ENCODE data around the gene GDPGP1.

The GDPGP1 gene

GRCh38 chr15:90205050-90205848, 28.8 kb upstream of the GDPGP1 start:
- DNase-seq: no peak

- no peak for DNase-seq
Observed at GRCh38 chr15:90205886-90206285, 28.1 kb upstream of the GDPGP1 start.

- DNase-seq: no peak
Observed at GRCh38 chr15:90207252-90207651, 26.8 kb upstream of the GDPGP1 start.

DNA sequence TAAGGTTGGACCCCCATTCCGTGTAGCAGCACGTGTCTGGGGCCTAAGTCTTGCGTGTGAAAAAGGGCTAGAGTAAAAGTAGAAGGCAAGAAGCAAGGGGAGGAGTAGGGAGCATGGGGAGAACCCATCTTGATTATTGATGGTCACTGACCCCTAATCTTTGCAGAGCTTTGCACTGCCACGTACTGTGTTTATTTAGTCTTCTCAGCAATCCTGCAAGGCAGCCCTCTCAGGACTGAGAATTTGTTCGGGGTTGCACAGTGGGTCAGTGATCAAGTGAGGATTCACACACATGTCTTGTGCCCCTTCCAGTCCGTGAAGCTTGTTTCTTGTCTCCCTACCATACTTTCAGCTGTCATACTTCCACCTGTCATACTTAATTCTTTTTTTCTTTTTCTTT, 25.7 kb upstream of the GDPGP1 start:
- DNase-seq: no peak

GRCh38 chr15:90209591-90209990, 24.4 kb upstream of the GDPGP1 start:
- DNase-seq: peak; percentile 42 to 54

DNA sequence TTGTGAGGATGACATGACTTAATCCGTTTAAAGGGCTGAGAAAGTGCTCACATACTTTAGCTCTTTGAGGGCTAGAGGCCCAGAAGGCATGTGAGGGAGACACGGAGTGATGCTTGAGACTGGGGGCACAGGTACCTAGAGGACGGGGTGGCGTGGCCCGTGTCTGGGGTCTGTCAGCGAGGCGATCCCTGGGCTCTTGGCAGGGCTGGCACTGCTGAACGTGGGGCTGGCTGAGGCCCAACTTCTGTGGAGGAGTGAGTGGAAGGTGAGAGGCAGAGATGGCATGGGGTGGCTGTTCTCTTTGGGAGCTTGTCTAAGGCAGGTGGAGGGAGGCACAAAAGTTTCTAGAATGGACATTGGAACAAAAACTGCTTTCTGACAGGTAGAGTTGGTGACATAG, 23.4 kb upstream of the GDPGP1 start:
- no peak for DNase-seq

DNA sequence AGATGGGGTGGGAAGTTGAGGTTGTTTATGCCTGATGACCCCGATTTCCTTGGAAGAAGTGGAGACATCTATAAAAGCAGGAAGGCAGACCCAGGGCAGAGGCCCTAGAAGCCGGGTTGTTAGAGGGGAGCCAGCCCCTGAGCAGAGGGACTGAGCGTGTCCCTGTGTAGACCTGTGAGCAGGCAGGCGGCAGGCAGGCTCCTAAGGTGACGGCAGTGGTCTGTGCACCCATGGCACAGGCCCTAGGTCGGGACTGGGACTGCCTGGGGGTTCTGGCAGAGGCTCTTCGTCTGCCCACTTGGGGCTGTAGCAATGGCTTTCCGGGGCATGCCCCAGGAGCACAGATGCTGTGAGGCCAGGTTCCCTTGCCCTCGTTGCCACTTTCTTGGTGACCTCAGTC, 23.0 kb upstream of the GDPGP1 start:
- DNase-seq: no peak

GRCh38 chr15:90211440-90212143, 22.4 kb upstream of the GDPGP1 start:
- DNase-seq: no peak

DNA sequence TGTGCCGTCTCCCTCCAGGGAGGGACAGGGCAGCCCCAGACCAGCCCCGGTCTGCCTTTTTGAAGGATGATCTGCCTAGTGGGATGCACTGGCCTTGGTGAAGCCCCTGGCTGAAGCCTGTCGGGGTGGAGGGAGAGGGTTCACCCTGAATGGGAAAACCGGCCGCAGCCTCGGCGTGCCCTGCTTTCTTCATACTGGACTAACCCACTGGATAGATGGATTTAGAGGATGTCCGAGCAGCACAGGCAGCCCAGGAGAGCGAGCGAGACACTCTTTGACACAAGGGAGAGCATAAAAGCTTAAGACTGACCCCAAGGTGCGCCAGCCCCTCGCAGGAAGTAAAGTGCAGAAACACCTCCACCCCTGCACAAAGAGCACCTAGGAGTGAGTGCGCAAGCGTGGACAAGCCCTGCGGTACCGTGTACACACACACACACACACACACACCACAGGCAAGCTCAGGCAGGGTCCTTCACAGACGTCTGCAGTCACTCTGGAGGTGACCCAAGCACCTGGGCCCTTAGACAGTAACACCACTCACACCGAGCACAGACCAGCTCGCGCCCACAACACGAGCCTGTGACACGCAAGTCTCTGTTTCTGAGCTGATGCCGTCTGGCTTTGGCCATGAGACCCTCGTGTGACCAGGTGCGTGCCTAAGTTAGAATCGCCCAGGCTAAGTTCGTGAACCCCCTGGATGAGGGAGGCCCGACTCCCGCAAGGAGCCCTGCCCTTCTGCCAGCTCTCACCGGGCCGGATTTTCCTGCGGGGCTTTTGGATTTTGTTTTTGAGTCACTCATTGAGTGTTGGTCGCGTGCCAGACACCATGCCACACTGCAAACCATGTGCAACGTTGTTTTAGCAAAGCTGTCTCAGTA, 21.5 kb upstream of the GDPGP1 start:
- no peak for DNase-seq

- no peak for DNase-seq
Observed at GRCh38 chr15:90213122-90213817, 20.7 kb upstream of the GDPGP1 start.

DNA sequence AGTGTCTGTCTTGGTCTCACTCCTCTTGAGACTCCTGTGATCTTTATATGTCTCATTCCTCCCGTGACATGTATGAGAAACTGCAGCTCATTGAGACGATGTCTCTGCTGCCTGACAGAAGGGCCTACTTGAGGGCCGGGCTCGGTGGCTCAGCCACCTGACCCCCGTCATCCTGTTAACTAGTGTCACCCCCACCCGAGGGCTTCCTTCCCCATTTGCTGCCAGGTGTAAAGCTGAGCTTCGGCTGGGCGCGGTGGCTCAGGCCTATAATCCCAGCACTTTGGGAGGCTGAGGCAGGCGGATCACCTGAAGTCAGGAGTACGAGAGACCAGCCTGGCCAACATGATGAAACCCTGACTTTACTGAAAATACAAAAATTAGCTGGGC, 20.2 kb upstream of the GDPGP1 start:
- DNase-seq: no peak

GRCh38 chr15:90214553-90215196, 19.3 kb upstream of the GDPGP1 start:
- DNase-seq: no peak

- DNase-seq: no peak
Observed at GRCh38 chr15:90217671-90218394, 16.2 kb upstream of the GDPGP1 start.

DNA sequence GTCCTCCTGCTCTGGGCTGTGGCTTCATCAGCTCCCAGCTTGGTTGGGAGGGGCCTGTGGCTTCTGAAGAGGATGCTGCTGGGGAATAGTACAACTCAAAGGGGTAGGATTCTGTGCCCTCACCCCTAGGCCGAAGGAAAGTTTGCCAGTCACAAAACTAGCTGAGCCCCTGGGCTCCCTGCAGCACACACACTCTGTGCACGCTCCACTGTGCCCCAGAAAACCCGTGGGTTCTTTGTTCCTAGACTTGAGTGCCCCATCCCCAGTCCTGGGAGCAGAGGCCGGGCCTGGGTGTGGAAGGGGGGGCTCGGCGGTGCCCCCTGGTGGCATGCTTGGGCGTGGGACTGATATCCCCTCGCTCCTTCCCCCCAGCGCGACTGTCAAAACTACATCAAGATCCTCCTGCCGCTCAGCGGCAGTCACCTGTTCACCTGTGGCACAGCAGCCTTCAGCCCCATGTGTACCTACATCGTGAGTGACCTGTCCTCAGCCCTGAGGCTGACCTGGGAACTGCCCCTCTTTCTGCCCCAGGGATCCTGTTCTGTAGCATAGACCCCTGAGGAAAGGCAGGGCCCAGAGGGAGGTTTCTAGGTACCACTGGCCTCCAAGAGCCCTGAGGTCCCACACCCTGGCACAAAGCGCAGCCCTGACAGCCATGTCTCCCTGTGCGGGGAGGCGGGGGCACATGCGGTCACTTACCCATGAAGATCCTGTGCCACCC, 14.4 kb upstream of the GDPGP1 start:
- peak; percentile 76 to 77 for DNase-seq

DNA sequence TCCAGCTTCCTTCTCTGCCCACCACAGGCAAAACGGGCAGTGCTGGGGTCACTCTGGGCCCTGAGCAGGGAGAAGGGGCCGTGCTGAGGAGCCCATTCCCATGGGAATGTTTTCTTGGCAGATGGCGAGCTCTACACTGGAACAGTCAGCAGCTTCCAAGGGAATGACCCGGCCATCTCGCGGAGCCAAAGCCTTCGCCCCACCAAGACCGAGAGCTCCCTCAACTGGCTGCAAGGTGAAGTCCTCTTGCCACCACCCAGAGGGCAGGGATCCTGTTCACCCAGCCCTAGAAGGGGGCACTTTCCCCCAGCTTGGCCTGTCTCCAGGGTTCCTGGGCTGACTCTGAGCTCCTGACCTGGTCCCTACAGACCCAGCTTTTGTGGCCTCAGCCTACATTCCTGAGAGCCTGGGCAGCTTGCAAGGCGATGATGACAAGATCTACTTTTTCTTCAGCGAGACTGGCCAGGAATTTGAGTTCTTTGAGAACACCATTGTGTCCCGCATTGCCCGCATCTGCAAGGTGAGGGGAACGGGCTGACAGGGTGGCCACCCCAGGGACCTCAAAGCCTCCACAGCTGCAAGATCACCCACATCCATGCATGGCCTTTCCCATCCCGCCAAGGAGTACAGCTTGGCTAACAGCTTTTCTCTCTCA, 12.6 kb upstream of the GDPGP1 start:
- DNase-seq: peak; percentile 45 to 55

GRCh38 chr15:90222547-90222946, 11.5 kb upstream of the GDPGP1 start:
- no peak for DNase-seq

DNA sequence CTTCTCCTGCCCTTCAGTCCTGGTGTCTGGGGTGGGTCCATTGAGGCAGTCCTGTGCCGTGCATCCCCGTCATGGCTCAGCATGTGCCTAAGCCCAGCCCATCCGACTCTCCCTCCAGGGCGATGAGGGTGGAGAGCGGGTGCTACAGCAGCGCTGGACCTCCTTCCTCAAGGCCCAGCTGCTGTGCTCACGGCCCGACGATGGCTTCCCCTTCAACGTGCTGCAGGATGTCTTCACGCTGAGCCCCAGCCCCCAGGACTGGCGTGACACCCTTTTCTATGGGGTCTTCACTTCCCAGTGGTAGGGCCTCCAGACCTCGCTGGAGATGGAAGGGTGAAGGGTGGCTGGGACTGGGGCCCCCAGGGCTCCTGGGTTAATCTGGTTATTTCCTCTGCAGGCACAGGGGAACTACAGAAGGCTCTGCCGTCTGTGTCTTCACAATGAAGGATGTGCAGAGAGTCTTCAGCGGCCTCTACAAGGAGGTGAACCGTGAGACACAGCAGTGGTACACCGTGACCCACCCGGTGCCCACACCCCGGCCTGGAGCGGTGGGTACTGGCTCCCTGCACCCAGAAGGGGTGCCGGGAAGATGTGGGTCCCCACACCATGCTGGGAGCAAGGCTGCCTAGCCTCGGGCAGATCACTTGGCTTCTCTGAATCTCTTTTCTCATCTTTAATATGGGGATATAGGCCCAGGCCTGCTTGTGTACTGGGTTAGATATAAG, 10.4 kb upstream of the GDPGP1 start:
- no peak for DNase-seq

GRCh38 chr15:90225047-90225446, 9.0 kb upstream of the GDPGP1 start:
- no peak for DNase-seq

DNA sequence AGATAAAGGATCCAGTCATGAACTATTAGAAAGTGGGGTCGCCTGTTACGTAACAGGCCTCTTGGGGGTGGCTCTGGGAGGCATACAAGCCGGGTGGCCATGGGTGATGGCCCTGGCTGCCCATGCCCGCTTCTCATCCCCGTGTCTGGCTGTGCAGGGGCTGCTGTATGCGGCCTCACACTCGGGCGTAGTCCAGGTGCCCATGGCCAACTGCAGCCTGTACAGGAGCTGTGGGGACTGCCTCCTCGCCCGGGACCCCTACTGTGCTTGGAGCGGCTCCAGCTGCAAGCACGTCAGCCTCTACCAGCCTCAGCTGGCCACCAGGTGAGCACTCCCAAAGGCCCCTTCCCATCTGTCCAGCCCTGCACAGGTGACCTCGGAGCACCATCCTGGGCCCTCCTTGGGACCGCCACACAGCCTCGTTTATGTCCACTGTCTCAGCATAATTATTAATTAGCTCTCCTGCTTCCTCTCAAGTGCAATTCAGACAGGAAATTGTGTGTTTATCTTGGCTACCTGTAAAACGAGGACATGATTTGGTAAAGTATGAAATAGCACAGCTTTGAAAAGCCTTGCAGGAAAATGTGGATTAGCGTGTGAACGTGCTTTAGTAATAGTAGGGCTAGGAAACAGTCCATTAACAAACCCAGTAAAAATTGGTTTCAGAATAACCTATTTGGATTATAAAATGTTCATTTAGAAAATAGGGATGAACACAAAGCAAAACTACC, 8.3 kb upstream of the GDPGP1 start:
- no peak for DNase-seq

Measured in activated T-cell treated with anti-CD3 and anti-CD28 coated beads, Interleukin-2, amount 50 U/mL, for 48 hours (primary cell).